Skeletal muscle tissue (tissue), 4 donors: ENCODE data around the gene RD3L. TPM values are rescaled to one million over a fixed set of nuclear protein-coding genes. Genes with fewer than 3 reads are reported as not detected.
"Not testable (repeated sequence)": the region's sequence is repeated elsewhere in the genome, so short reads cannot be mapped to it uniquely, and the experiment has no call there.

Source experiments
- H3K27ac ChIP-seq: one replicate; pipeline ENCODE4 v1.7.0; 2013; ENCODE audit warnings: mild to moderate bottlenecking, low read depth, low read length, inconsistent platforms
- H3K27me3 ChIP-seq, 3 donors: one replicate each; pipeline ENCODE4 v1.7.0; 2013; ENCODE audit warnings: low read length in 3 of 3; ENCODE audit not compliant: control insufficient read depth in 3 of 3, insufficient read depth in 3 of 3
- H3K36me3 ChIP-seq, 3 donors: one replicate each; pipeline ENCODE4 v1.7.0; 2013; ENCODE audit warnings: low read length in 3 of 3; ENCODE audit not compliant: control insufficient read depth in 3 of 3, insufficient read depth in 3 of 3
- H3K4me1 ChIP-seq, 3 donors: one replicate each; pipeline ENCODE4 v1.7.0; 2013; ENCODE audit warnings: low read length in 3 of 3, mild to moderate bottlenecking in 3 of 3; ENCODE audit not compliant: control insufficient read depth in 3 of 3, insufficient read depth in 3 of 3
- H3K4me3 ChIP-seq, 3 donors: one replicate each; pipeline ENCODE4 v1.7.0; 2013; ENCODE audit warnings: low read length in 3 of 3
- H3K9ac ChIP-seq, 3 donors: one replicate each; pipeline ENCODE4 v1.7.0; 2013; ENCODE audit warnings: low read length in 3 of 3, mild to moderate bottlenecking in 3 of 3, moderate library complexity in 2 of 3, low read depth in 1 of 3
- H3K9me3 ChIP-seq, 3 donors: one replicate each; pipeline ENCODE4 v1.7.0; 2013; ENCODE audit warnings: low read length in 3 of 3; ENCODE audit not compliant: control insufficient read depth in 3 of 3
- total RNA-seq: library from RNA; depleted of rRNA; stranded (reverse); fragments of >200 nt; gene quantifications from one replicate; pipeline ENCODE4 v1.2.3, GENCODE V29; 2014
- donor health status: Osteomylitis.

The RD3L gene
- not detected for total RNA-seq

- no peak within 1 kb of the TSS for H3K27ac ChIP-seq
- H3K9me3 ChIP-seq = peaks cover 2 to 6% (median 4%) of the 10 kb centered on the region in 3 donors
- peaks cover 0 to 4% (median 4%) of the 10 kb centered on the region in 3 donors for H3K27me3 ChIP-seq
- H3K36me3 ChIP-seq = no peaks in the 10 kb centered on the region
- no peak within 1 kb of the TSS for H3K9ac ChIP-seq
- no peaks in the 10 kb centered on the region for H3K4me1 ChIP-seq
- H3K4me3 ChIP-seq = no peak within 1 kb of the TSS
Measured at GRCh38 chr14:103941973-103942736, at the start of gene RD3L. RD3L (minus strand) TSS chr14:103942529; CDS start chr14:103941695, 834 bp downstream.

GRCh38 chr14:103989964-103990363, 47.6 kb upstream of the RD3L start:
- H3K4me1 ChIP-seq = no peaks in the 10 kb centered on the region
- H3K9ac ChIP-seq = no peak overlapping the region
- H3K9me3 ChIP-seq = peaks cover 0 to 2% (median 0%) of the 10 kb centered on the region in 3 donors
- no peak overlapping the region for H3K4me3 ChIP-seq
- H3K36me3 ChIP-seq = no peaks in the 10 kb centered on the region
- H3K27ac ChIP-seq = no peak overlapping the region
- peaks cover 8 to 13% (median 11%) of the 10 kb centered on the region in 3 donors for H3K27me3 ChIP-seq

- H3K4me1 ChIP-seq = no peaks in the 10 kb centered on the region
- H3K9ac ChIP-seq = no peak overlapping the region
- H3K27me3 ChIP-seq = peaks cover 8 to 16% (median 11%) of the 10 kb centered on the region in 3 donors
- no peak overlapping the region for H3K27ac ChIP-seq
- H3K36me3 ChIP-seq = no peaks in the 10 kb centered on the region
- peaks cover 0 to 2% (median 0%) of the 10 kb centered on the region in 3 donors for H3K9me3 ChIP-seq
- H3K4me3 ChIP-seq = no peak overlapping the region
Measured at GRCh38 chr14:103989034-103989433, 46.7 kb upstream of the RD3L start.

DNA sequence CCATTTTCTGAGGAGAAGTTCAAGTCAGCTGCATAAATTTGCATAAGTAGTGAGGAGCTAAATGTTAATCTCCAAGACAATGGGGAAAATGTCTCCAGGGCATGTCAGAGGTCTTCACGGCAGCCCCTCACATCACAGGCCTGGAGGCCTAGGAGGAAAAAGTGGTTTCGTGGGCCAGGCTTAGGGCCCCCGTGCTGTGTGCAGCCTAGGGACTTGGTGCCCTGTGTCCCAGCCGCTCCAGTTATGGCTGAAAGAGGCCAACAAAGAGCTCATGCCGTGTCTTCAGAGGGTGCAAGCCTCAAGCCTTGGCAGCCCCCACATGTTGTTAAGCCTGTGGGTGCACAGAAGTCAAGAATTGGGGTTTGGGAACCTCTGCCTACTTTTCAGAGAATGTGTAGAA, 41.9 kb upstream of the RD3L start:
- Histone ChIP-seq H3K4me3 (no peak overlapping the region), H3K27me3 (peaks cover 0 to 3% (median under 1%) of the 10 kb centered on the region in 3 donors), H3K9ac (no peak overlapping the region), H3K9me3 (no peaks in the 10 kb centered on the region), H3K4me1 (no peaks in the 10 kb centered on the region), H3K36me3 (no peaks in the 10 kb centered on the region), H3K27ac (no peak overlapping the region)

DNA sequence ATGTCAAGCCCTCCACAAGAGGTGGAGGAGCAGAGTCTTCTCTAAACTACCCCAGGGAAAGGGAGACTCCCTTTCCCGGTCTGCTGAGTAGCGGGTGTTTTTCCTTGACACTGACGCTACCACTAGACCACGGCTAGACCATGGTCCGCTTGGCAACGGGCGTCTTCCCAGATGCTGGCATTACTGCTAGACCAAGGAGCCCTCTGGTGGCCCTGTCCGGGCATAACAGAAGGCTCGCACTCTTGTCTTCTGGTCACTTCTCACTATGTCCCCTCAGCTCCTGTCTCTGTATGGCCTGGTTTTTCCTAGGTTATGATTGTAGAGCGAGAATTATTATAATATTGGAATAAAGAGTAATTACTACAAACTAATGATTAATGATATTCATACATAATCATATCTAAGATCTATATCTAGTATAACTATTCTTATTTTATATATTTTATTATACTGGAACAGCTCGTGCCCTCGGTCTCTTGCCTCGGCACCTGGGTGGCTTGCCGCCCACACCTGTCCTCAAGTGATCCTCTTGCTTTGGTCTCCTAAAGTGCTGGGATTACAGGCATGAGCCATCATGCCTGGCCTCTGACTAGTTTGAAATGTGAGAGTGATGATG, 38.4 kb upstream of the RD3L start:
- H3K4me1 ChIP-seq, H3K4me3 ChIP-seq, H3K27ac ChIP-seq, H3K9me3 ChIP-seq, H3K27me3 ChIP-seq, H3K9ac ChIP-seq, H3K36me3 ChIP-seq: not testable (repeated sequence)

DNA sequence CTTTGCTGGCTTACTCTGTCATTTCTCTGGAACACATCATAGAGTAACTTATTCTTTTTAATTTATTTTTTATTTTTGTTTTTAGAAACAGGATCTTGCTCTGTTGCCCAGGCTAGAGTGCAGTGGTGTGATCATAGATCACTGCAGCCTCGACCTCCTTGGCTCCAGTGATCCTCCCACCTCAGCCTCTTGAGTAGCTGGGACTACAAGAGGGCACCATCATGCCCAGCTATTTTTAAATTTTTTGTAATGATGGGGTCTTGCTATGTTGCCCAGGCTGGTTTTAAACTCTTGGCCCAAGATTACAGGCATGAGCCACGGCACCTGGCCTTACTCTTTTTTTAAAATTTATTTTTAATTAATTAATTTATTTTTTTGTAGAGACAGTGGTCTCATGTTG, 32.2 kb upstream of the RD3L start:
- Histone ChIP-seq H3K27ac (no peak overlapping the region), H3K4me3 (no peak overlapping the region), H3K9ac (no peak overlapping the region), H3K36me3 (no peaks in the 10 kb centered on the region), H3K9me3 (no peaks in the 10 kb centered on the region), H3K27me3 (peaks cover 4 to 5% (median 5%) of the 10 kb centered on the region in 3 donors), H3K4me1 (no peaks in the 10 kb centered on the region)

DNA sequence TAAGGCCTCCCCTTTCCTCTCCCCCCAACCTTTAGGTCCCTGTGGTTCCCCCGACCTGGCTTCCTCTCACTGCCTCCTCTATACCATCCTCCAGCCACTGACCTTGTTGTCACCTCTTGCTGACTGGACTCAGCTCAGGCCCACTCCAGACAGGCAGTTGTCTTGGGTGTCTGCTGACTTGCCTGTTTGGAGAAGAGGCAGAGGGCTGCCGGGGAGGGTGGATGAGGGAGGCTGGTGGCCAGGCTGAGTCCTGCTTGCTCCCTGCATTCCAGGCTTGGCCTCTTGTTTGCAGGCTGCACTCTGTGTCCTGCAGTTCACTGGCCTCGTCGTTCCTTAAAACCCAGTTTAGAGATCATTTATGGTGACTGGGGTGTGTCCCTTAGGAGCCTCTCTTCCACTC, 31.0 kb upstream of the RD3L start:
- Histone ChIP-seq H3K9me3 (no peaks in the 10 kb centered on the region), H3K36me3 (no peaks in the 10 kb centered on the region), H3K4me1 (no peaks in the 10 kb centered on the region), H3K9ac (no peak overlapping the region), H3K4me3 (no peak overlapping the region), H3K27ac (no peak overlapping the region), H3K27me3 (peaks cover 4 to 5% (median 5%) of the 10 kb centered on the region in 3 donors)

- Histone ChIP-seq H3K4me3 (no peak overlapping the region), H3K27ac (no peak overlapping the region), H3K36me3 (no peaks in the 10 kb centered on the region), H3K9ac (no peak overlapping the region), H3K9me3 (no peaks in the 10 kb centered on the region), H3K4me1 (no peaks in the 10 kb centered on the region), H3K27me3 (peaks cover 4 to 5% (median 5%) of the 10 kb centered on the region in 3 donors)
Measured at GRCh38 chr14:103969961-103970360, 27.6 kb upstream of the RD3L start.

DNA sequence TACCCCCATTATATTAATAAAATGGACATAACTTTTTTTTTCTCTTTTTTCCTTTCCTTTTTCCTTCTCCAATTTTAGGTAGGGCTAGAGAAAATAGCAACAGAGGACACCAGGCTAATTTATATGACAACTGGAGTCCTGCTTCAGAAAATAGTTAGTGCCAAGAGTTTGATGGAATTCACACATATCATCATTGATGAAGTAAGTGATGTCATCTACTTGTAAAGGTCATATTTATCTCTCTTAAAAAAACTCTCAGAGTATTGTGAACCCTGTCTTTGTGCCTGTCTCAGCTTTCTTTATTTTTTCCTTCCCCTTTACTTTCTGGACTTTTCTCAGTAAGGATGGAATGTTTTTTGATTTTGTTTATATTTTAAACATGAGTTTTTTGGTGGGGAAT, 24.3 kb upstream of the RD3L start:
- Histone ChIP-seq H3K9me3 (no peaks in the 10 kb centered on the region), H3K27ac (no peak overlapping the region), H3K4me3 (no peak overlapping the region), H3K9ac (no peak overlapping the region), H3K27me3 (peaks cover 4 to 5% (median 5%) of the 10 kb centered on the region in 3 donors), H3K36me3 (no peaks in the 10 kb centered on the region), H3K4me1 (no peaks in the 10 kb centered on the region)

GRCh38 chr14:103961928-103962578, 19.7 kb upstream of the RD3L start:
- no peaks in the 10 kb centered on the region for H3K9me3 ChIP-seq
- H3K36me3 ChIP-seq = no peaks in the 10 kb centered on the region
- H3K27me3 ChIP-seq = no peaks in the 10 kb centered on the region
- no peak overlapping the region for H3K27ac ChIP-seq
- H3K4me3 ChIP-seq = no peak overlapping the region
- no peaks in the 10 kb centered on the region for H3K4me1 ChIP-seq
- no peak overlapping the region for H3K9ac ChIP-seq
